SK-N-SH (cell line): ENCODE results near the gene DICER1.

Experiments
- EZH2phosphoT487 ChIP-seq: fragments of 200-600 bp; sonication (generic); IDR thresholded peaks from 2 replicates; pipeline ENCODE4 v1.6.1; 2017; ENCODE audit warnings: low read depth, mixed run types, mild to moderate bottlenecking, antibody characterized with exemption, moderate library complexity, borderline replicate concordance
- FOSL2 ChIP-seq: IDR thresholded peaks from 2 replicates; pipeline ENCODE4 v1.4.0; 2012; ENCODE audit warnings: low read depth, mild to moderate bottlenecking, moderate library complexity, borderline replicate concordance
- GABPA ChIP-seq: IDR thresholded peaks from 2 replicates; pipeline ENCODE4 v1.4.0; 2012; ENCODE audit warnings: low read depth, mild to moderate bottlenecking
- MAX ChIP-seq: IDR thresholded peaks from 2 replicates; pipeline ENCODE4 v1.4.0; 2012; ENCODE audit warnings: low read depth
- NFIC ChIP-seq: IDR thresholded peaks from 2 replicates; pipeline ENCODE4 v1.4.0; 2012; ENCODE audit warnings: borderline replicate concordance
- POLR2AphosphoS5 ChIP-seq: IDR thresholded peaks from 2 replicates; pipeline ENCODE4 v1.6.1; 2012; ENCODE audit warnings: low read depth, low read length
- RAD21 ChIP-seq: IDR thresholded peaks from 2 replicates; pipeline ENCODE4 v1.6.1; 2012; ENCODE audit warnings: mild to moderate bottlenecking, low read length
- RCOR1 ChIP-seq: fragments of 150-350 bp; IDR thresholded peaks from 2 replicates; pipeline ENCODE4 v1.6.1; 2017; ENCODE audit warnings: antibody characterized with exemption, low read length
- YY1 ChIP-seq: IDR thresholded peaks from 2 replicates; pipeline ENCODE4 v1.4.0; 2012; ENCODE audit warnings: low read depth, mild to moderate bottlenecking
- ZBTB33 ChIP-seq: IDR thresholded peaks from 2 replicates; pipeline ENCODE4 v1.4.0; 2012; ENCODE audit warnings: low read depth, borderline replicate concordance
- TF ChIP-seq, protein P1 (sequence below): fragments of 200-600 bp; sonication (generic); IDR thresholded peaks from 2 replicates; pipeline ENCODE4 v1.6.1; 2017; ENCODE audit warnings: antibody characterized with exemption, mild to moderate bottlenecking, moderate library complexity
- TF ChIP-seq, protein P2 (sequence below): IDR thresholded peaks from 2 replicates; pipeline ENCODE4 v1.6.1; 2012; ENCODE audit warnings: mild to moderate bottlenecking, low read depth, low read length, moderate library complexity
- TF ChIP-seq, protein P3 (sequence below): fragments of 150-350 bp; IDR thresholded peaks from 2 replicates; pipeline ENCODE4 v1.6.1; 2016; ENCODE audit warnings: mild to moderate bottlenecking, low read depth, low read length

DNA sequence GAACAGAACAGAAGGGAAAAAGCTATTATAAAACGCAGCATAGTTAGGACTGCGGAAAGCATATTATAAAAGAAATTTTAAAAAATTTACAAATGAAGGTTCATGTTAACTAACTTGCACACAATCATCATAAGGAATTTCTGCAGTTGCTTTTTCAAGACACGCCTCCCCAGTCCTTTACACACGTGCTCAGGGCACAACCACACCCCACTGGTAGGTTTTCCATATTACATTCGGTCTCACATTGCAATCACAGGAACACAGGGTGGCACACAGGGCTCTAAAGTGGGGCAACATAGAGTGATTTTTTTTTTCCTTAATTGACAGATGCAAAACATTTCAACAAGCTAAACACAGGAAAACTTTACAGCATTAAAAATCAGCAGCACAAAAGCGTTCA is 69.7 kb downstream of the DICER1 start:
- TF ChIP-seq, protein P1, sequence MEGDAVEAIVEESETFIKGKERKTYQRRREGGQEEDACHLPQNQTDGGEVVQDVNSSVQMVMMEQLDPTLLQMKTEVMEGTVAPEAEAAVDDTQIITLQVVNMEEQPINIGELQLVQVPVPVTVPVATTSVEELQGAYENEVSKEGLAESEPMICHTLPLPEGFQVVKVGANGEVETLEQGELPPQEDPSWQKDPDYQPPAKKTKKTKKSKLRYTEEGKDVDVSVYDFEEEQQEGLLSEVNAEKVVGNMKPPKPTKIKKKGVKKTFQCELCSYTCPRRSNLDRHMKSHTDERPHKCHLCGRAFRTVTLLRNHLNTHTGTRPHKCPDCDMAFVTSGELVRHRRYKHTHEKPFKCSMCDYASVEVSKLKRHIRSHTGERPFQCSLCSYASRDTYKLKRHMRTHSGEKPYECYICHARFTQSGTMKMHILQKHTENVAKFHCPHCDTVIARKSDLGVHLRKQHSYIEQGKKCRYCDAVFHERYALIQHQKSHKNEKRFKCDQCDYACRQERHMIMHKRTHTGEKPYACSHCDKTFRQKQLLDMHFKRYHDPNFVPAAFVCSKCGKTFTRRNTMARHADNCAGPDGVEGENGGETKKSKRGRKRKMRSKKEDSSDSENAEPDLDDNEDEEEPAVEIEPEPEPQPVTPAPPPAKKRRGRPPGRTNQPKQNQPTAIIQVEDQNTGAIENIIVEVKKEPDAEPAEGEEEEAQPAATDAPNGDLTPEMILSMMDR, result no peak
- no peak for TF ChIP-seq RAD21
- TF ChIP-seq, protein P2, sequence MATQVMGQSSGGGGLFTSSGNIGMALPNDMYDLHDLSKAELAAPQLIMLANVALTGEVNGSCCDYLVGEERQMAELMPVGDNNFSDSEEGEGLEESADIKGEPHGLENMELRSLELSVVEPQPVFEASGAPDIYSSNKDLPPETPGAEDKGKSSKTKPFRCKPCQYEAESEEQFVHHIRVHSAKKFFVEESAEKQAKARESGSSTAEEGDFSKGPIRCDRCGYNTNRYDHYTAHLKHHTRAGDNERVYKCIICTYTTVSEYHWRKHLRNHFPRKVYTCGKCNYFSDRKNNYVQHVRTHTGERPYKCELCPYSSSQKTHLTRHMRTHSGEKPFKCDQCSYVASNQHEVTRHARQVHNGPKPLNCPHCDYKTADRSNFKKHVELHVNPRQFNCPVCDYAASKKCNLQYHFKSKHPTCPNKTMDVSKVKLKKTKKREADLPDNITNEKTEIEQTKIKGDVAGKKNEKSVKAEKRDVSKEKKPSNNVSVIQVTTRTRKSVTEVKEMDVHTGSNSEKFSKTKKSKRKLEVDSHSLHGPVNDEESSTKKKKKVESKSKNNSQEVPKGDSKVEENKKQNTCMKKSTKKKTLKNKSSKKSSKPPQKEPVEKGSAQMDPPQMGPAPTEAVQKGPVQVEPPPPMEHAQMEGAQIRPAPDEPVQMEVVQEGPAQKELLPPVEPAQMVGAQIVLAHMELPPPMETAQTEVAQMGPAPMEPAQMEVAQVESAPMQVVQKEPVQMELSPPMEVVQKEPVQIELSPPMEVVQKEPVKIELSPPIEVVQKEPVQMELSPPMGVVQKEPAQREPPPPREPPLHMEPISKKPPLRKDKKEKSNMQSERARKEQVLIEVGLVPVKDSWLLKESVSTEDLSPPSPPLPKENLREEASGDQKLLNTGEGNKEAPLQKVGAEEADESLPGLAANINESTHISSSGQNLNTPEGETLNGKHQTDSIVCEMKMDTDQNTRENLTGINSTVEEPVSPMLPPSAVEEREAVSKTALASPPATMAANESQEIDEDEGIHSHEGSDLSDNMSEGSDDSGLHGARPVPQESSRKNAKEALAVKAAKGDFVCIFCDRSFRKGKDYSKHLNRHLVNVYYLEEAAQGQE, result no peak
- TF ChIP-seq EZH2phosphoT487, result no peak
- no peak for TF ChIP-seq YY1
- no peak for TF ChIP-seq MAX
- no peak for TF ChIP-seq FOSL2
- TF ChIP-seq NFIC, result no peak
- TF ChIP-seq, protein P3, sequence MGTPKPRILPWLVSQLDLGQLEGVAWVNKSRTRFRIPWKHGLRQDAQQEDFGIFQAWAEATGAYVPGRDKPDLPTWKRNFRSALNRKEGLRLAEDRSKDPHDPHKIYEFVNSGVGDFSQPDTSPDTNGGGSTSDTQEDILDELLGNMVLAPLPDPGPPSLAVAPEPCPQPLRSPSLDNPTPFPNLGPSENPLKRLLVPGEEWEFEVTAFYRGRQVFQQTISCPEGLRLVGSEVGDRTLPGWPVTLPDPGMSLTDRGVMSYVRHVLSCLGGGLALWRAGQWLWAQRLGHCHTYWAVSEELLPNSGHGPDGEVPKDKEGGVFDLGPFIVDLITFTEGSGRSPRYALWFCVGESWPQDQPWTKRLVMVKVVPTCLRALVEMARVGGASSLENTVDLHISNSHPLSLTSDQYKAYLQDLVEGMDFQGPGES, result no peak
- TF ChIP-seq ZBTB33, result no peak
- no peak for TF ChIP-seq POLR2AphosphoS5
- TF ChIP-seq GABPA, result no peak
- TF ChIP-seq RCOR1, result no peak
